ENCODE measurements around the gene HCST. TPM values are rescaled to one million over a fixed set of nuclear protein-coding genes. Genes with fewer than 3 reads are reported as not detected.
A peak's percentile ranks its signal among the peaks of the same experiment; 100 is the strongest.

HCST gene
- total RNA-seq, 1 donor from 2014 or later: 1.8 TPM

- peaks cover 11% of the 10 kb centered on the region for H3K4me1 Mint-ChIP-seq (ENCODE audit: low read depth, unreplicated experiment)
- Histone ChIP-seq H3K36me3 (ENCODE audit: insufficient read depth, low read length) (no peaks in the 10 kb centered on the region), H2AFZ (ENCODE audit: low read depth, low read length) (no peak overlapping the region), H4K20me1 (ENCODE audit: insufficient read depth, low read length) (peaks cover 38% of the 10 kb centered on the region), H3K9me3 (ENCODE audit: insufficient read depth, low read depth, low read length) (no peaks in the 10 kb centered on the region), H3K79me2 (ENCODE audit: insufficient read depth, low read length) (peaks cover 13% of the 10 kb centered on the region), H3K4me1 (ENCODE audit: insufficient read depth, low read length) (peaks cover 18% of the 10 kb centered on the region), H3K4me2 (ENCODE audit: low read length) (no peak overlapping the region), H3K4me3 (ENCODE audit: insufficient read depth, low read depth, low read length) (no peak overlapping the region), H3K27ac (ENCODE audit: low read depth, low read length) (no peak overlapping the region), H3K9ac (ENCODE audit: low read length) (no peak overlapping the region), H3K27me3 (ENCODE audit: insufficient read depth, low read length) (no peaks in the 10 kb centered on the region)
- FAIRE-seq (no peak), DNase-seq (ENCODE audit: low read depth) (no peak)
- H3K27me3 Mint-ChIP-seq (ENCODE audit: low read depth, unreplicated experiment): no peaks in the 10 kb centered on the region
- H3K9me3 Mint-ChIP-seq (ENCODE audit: unreplicated experiment): no peaks in the 10 kb centered on the region
- peaks cover 18% of the 10 kb centered on the region for H3K36me3 Mint-ChIP-seq (ENCODE audit: low read depth, unreplicated experiment)
- H3K4me3 Mint-ChIP-seq (ENCODE audit: unreplicated experiment): no peak overlapping the region
- no peak overlapping the region for H3K27ac Mint-ChIP-seq (ENCODE audit: unreplicated experiment)
- TF ChIP-seq CTCF (IDR thresholded peaks at IDR 0.05; ENCODE audit: insufficient read depth, low read depth, low read length) (no peak), EZH2 (IDR thresholded peaks at IDR 0.05; ENCODE audit: insufficient read depth, low read length) (no peak)
Measured at GRCh38 chr19:35940839-35941238, 38.5 kb downstream of the HCST start.

- H3K27me3 ChIP-seq (ENCODE audit: insufficient read depth, low read length): no peaks in the 10 kb centered on the region
- H3K27me3 Mint-ChIP-seq (ENCODE audit: low read depth, unreplicated experiment): no peaks in the 10 kb centered on the region
- no peaks in the 10 kb centered on the region for H3K36me3 ChIP-seq (ENCODE audit: insufficient read depth, low read length)
- no peak overlapping the region for H2AFZ ChIP-seq (ENCODE audit: low read depth, low read length)
- no peaks in the 10 kb centered on the region for H3K9me3 Mint-ChIP-seq (ENCODE audit: unreplicated experiment)
- H3K79me2 ChIP-seq (ENCODE audit: insufficient read depth, low read length): peaks cover 8% of the 10 kb centered on the region
- H3K9me3 ChIP-seq (ENCODE audit: insufficient read depth, low read depth, low read length): no peaks in the 10 kb centered on the region
- no peak overlapping the region for H3K4me3 Mint-ChIP-seq (ENCODE audit: unreplicated experiment)
- no peak overlapping the region for H3K4me2 ChIP-seq (ENCODE audit: low read length)
- H3K4me1 ChIP-seq (ENCODE audit: insufficient read depth, low read length): peaks cover 7% of the 10 kb centered on the region
- no peak for FAIRE-seq
- H3K36me3 Mint-ChIP-seq (ENCODE audit: low read depth, unreplicated experiment): peaks cover 21% of the 10 kb centered on the region
- no peak overlapping the region for H3K27ac Mint-ChIP-seq (ENCODE audit: unreplicated experiment)
- DNase-seq (ENCODE audit: low read depth): no peak
- H3K9ac ChIP-seq (ENCODE audit: low read length): no peak overlapping the region
- TF ChIP-seq CTCF (IDR thresholded peaks at IDR 0.05; ENCODE audit: insufficient read depth, low read depth, low read length) (no peak), EZH2 (IDR thresholded peaks at IDR 0.05; ENCODE audit: insufficient read depth, low read length) (no peak)
- no peak overlapping the region for H3K27ac ChIP-seq (ENCODE audit: low read depth, low read length)
- no peak overlapping the region for H3K4me3 ChIP-seq (ENCODE audit: insufficient read depth, low read depth, low read length)
- H4K20me1 ChIP-seq (ENCODE audit: insufficient read depth, low read length): peaks cover 44% of the 10 kb centered on the region
- H3K4me1 Mint-ChIP-seq (ENCODE audit: low read depth, unreplicated experiment): peaks cover 11% of the 10 kb centered on the region
Measured at GRCh38 chr19:35942235-35942634, 39.9 kb downstream of the HCST start.

GRCh38 chr19:35943321-35944301, 41.3 kb downstream of the HCST start:
- H4K20me1 ChIP-seq (ENCODE audit: insufficient read depth, low read length): peaks cover 32% of the 10 kb centered on the region
- H3K4me1 ChIP-seq (ENCODE audit: insufficient read depth, low read length): no peaks in the 10 kb centered on the region
- H3K4me2 ChIP-seq (ENCODE audit: low read length): no peak overlapping the region
- no peaks in the 10 kb centered on the region for H3K36me3 ChIP-seq (ENCODE audit: insufficient read depth, low read length)
- FAIRE-seq (no peak), DNase-seq (ENCODE audit: low read depth) (no peak)
- Mint-ChIP-seq H3K9me3 (ENCODE audit: unreplicated experiment) (no peaks in the 10 kb centered on the region), H3K4me3 (ENCODE audit: unreplicated experiment) (peak overlapping the region; percentile 40), H3K27me3 (ENCODE audit: low read depth, unreplicated experiment) (peaks cover 3% of the 10 kb centered on the region), H3K4me1 (ENCODE audit: low read depth, unreplicated experiment) (peaks cover under 1% of the 10 kb centered on the region), H3K36me3 (ENCODE audit: low read depth, unreplicated experiment) (peaks cover 18% of the 10 kb centered on the region), H3K27ac (ENCODE audit: unreplicated experiment) (no peak overlapping the region)
- H2AFZ ChIP-seq (ENCODE audit: low read depth, low read length): no peak overlapping the region
- no peak for TF ChIP-seq CTCF (IDR thresholded peaks at IDR 0.05; ENCODE audit: insufficient read depth, low read depth, low read length)
- no peak for TF ChIP-seq EZH2 (IDR thresholded peaks at IDR 0.05; ENCODE audit: insufficient read depth, low read length)
- H3K9ac ChIP-seq (ENCODE audit: low read length): no peak overlapping the region
- no peak overlapping the region for H3K27ac ChIP-seq (ENCODE audit: low read depth, low read length)
- no peak overlapping the region for H3K4me3 ChIP-seq (ENCODE audit: insufficient read depth, low read depth, low read length)
- no peaks in the 10 kb centered on the region for H3K27me3 ChIP-seq (ENCODE audit: insufficient read depth, low read length)
- no peaks in the 10 kb centered on the region for H3K79me2 ChIP-seq (ENCODE audit: insufficient read depth, low read length)
- no peaks in the 10 kb centered on the region for H3K9me3 ChIP-seq (ENCODE audit: insufficient read depth, low read depth, low read length)
